Left ventricle myocardium superior (tissue), 1 donor: Measurements from ENCODE around the gene ERBB4. TPM values are rescaled to one million over a fixed set of nuclear protein-coding genes. Genes with fewer than 3 reads are reported as not detected.

Experiments used
- ATAC-seq: fragments of 200-7000 bp; cut with Tn5 transposase; one replicate; pipeline ENCODE4 v1.9.1; 2020; ENCODE audit warnings: mild to moderate bottlenecking, moderate library complexity
- DNase-seq: peaks from one replicate; pipeline ENCODE4 v3.0.0-alpha.2; 2020
- intact Hi-C: fragments of 100-400 bp; cut with micrococcal nuclease; formaldehyde crosslinking; loops from one replicate; pipeline ENCODE4 v1.11.0; 2022
- total RNA-seq: library from RNA; stranded (reverse); fragmentation: NEBNext Ultra II Directional; extraction: Animal tissue kit (Norgen Biotek cat#: 25700); gene quantifications from one replicate; pipeline ENCODE4 v1.2.1, GENCODE V29; 2021
- donor health status: DM: no; HTN: yes; CAD: no; lungs with severe emphysema.

Gene ERBB4
- total RNA-seq, 1 donor from 2014 or later, result 17.9 TPM

DNA sequence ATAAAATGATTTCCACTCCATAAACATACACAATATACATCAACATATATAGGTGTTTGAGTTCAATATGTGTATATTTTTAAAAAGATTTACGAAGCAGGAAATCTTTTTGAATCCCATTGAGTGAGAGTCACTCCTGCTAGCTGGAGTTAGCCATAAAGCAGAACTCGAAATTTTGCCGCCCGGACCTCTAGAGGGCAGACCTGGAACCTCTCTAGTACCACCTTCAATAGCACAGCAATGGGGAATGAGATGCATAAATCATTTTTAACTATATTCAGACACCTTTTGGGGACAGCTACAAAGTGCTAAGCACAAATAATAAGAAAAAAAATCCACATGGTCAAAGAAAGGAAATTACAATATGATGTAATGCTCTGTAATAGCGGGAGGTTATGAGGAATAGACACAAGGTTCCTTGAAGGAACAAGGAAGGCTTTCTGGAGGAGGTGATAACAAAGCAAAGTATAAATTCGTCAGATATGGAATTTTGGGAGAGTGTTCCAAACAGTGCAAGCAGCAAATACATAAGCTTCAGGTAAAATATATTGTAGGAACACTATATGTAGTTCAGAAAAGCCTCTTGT lies 533.4 kb downstream of the ERBB4 start:
- intact Hi-C loops, result loop anchor here (5.0 kb wide), 1 partner anchor 542 kb away; no protein-coding TSS in a partner anchor
- ATAC-seq (peak; percentile 62), DNase-seq (peak; percentile 38)

DNA sequence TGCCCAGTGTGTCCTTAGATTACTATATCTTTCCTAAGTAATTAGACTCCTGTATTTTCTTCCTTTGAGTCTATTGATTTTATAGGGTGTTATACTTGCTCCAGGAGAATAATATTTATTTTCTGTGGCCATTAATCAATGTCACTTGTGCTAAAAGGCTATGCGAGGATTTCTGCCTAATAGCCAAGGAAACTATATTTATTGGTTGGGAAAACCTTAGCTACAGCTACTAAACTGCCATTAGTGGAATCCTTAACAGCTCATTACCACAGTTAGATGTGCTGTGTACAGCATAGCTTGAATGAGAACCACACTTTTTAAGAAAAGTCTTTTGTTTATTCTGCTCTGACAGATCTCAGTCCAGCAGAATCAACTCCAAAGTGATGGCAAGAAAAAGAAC lies 537.3 kb downstream of the ERBB4 start:
- intact Hi-C loops, result no loop called here
- no peak for DNase-seq
- no peak for ATAC-seq

DNA sequence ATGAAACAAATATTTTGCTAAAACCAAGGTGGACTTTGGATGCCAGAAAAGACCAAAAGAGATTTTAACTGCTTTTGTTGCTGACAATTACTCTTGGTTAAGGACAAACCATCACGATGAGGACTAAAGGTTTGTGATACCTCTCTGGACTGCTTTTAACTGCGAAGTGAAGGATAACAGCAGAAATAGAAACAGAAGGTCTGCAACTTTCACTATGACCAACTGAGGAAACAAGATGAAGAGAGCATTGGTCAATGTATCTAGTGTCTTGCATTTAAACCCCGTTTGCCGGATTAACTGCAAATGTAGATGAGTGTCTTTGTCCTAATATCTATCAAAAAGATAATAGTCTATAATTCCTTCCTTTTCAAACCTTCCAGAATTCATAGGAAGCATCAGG lies 541.7 kb downstream of the ERBB4 start:
- DNase-seq (no peak), ATAC-seq (no peak)
- intact Hi-C loops, result no loop called here

DNA sequence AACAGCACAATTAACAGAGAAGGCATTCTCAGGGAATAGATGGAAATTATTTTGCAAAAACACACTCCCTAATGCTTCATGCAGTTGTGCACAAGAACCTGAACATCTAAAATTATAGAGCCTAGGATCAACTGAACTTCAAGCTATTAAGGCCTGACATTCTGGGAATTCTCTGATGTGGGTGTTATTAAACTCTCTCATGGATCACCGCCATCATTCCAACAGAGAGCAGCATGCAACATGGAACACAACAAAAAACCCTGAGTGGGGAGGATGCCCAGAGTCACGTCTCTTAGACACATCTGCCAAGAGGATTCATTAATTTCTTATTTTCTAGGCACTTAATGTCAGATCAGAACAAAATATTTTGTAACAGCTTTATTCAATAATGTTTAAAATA lies 543.8 kb downstream of the ERBB4 start:
- no peak for DNase-seq
- ATAC-seq, result no peak
- intact Hi-C loops, result no loop called here

DNA sequence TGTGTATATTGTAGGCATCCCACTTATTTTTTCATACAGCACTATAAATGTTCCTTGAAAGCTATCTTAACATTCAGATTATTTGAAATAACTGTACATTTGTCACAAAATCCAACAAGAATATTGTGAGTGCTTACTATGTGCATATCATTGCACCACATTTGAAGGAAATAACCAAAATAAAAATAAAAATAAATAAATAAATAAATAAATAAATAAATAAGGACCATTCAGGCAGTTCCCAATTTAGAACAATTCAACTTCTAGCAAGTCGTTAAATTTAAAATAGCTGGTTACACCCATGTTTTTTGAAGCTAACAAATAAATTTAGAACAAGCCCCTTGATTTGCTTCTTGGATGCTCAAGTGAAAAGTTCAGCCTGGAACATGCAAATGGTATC lies 548.3 kb downstream of the ERBB4 start:
- ATAC-seq (no peak), DNase-seq (no peak)
- intact Hi-C loops, result no loop called here

DNA sequence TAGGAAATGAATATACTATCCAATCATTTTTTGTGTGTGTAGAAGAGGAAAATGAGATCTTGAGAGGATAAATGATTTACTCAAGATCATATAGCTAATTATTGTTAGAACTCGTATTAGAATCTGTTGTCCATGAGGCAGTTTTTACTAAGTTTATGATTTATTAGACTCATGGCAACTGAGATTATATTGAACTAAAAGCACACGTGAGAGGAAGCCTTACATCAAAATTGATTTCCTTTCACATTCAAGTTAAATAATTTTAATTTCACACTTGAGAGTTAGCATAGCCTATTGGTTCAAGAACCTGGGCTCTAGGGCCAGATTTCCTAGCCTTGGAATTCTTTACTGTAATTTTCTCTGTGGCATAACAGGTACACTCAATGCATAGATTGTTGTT lies 552.3 kb downstream of the ERBB4 start:
- intact Hi-C loops, result no loop called here
- no peak for DNase-seq
- ATAC-seq, result no peak

DNA sequence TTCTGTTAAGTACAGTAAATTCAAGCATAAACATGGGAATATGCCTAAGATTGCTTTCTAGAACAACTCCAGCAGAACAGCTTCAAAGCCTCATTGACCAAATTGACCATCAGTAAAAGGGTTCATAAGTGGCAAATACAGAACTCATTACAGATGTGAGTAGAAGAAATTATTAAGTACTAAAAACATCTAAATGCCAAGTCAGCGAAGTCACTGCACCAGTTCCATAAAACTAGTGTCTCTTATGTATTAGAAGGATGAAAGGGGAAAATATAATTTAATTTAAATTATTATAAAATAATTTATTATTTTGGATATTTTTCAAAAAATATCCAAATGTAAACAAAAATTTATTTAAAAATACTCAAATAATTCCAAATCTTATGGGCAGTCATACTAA lies 553.2 kb downstream of the ERBB4 start:
- ATAC-seq (no peak), DNase-seq (no peak)
- intact Hi-C loops, result no loop called here

DNA sequence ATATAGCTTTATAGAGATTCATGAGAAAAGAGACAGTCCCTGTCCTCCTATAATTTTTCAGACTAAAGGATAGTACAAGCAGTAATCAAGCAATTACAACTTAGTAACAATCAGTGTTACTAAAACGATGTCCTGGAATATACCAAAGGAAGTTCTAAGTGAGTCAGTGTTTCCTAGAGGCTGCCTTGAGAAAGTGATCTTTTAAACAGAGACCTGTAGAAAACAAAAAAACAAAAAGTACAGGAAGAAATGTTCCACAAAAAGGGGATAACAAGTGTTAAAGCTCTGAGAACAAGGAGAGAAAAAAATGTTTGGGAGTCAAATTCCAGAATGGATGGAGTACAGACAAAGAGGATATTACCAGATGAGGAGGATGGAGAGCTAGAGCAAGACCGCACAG lies 556.4 kb downstream of the ERBB4 start:
- intact Hi-C loops, result no loop called here
- DNase-seq (no peak), ATAC-seq (no peak)

GRCh38 chr2:211981451-211981850 lies 557.2 kb downstream of the ERBB4 start:
- no peak for DNase-seq
- no peak for ATAC-seq
- intact Hi-C loops, result no loop called here

GRCh38 chr2:211976076-211976475 lies 562.5 kb downstream of the ERBB4 start:
- intact Hi-C loops, result no loop called here
- DNase-seq (no peak), ATAC-seq (no peak)

GRCh38 chr2:211967234-211967633 lies 571.4 kb downstream of the ERBB4 start:
- no peak for ATAC-seq
- intact Hi-C loops, result no loop called here
- no peak for DNase-seq

DNA sequence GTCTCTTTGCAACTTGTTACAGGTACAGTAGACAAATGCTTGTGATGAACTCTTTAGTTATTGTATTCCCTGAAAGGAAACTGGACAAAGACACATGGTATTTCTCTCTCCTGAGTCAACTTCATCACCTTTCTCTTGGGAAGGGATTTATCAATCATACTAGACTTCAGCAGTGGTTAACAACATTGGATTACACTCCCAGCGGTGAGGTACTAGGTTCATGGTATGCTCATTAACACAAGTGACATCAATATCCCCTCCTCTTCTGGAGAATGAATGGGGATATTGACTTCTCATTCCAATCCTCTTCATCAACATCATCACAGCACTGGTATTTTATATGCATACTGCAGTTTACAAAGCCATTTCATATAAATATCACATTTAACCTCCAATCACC lies 574.6 kb downstream of the ERBB4 start:
- no peak for DNase-seq
- intact Hi-C loops, result no loop called here
- no peak for ATAC-seq

DNA sequence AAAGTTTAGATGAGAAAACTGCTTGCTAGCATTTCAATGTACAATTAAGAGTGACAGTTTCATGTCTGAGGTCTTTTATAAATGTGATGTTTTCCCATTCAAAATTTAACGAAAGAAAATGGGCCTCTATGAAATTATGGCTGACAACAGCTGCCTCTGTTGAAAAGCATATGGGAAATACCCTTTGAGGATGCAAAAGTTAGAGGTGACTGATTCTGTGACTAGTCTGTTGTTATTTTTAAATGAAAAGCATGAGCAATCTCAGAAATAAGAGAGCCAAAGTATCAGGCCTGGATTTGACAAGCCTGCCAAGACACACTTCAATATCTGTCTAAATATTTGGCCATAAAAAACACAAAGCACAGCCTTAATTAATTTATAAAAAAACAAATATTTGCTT lies 580.8 kb downstream of the ERBB4 start:
- intact Hi-C loops, result no loop called here
- ATAC-seq (no peak), DNase-seq (no peak)

DNA sequence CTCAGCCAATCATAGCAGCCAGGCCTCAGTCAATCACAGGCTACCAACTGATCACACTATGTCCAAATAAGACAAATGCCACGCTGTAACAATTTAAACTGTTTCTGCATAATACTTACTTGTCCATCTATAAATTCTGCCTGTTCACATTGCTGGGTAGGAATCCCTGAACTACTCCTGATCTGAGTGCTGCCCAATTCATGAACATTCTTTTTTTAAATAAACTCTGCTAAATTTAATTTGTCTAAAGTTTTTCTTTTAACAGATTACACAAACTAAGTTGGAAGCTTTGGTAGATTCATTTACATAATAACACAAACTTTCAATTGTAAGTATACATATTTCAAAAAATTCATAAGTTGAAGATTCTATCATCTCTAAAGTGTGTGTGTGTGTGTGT lies 583.0 kb downstream of the ERBB4 start:
- DNase-seq, result no peak
- intact Hi-C loops, result no loop called here
- no peak for ATAC-seq

GRCh38 chr2:211948932-211949331 lies 589.7 kb downstream of the ERBB4 start:
- DNase-seq (no peak), ATAC-seq (no peak)
- intact Hi-C loops, result no loop called here

DNA sequence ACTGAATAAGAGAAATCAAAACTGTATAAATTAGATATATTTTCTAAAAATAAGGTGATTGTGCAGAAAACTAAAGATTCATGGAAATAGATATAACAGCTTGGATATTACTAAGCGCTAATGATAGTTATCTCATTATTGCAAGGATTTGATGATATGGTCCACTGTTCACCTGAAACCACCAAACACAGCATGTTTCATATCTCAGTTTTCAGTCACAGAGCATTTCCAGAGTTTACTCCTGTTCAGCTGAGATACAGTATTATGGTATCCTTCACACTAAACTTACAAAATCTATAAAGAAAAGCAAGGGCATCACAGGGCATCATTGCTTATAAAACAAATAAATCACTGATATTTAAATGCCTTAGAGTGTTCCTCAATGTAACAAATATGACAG lies 591.6 kb downstream of the ERBB4 start:
- intact Hi-C loops, result no loop called here
- ATAC-seq (no peak), DNase-seq (no peak)

DNA sequence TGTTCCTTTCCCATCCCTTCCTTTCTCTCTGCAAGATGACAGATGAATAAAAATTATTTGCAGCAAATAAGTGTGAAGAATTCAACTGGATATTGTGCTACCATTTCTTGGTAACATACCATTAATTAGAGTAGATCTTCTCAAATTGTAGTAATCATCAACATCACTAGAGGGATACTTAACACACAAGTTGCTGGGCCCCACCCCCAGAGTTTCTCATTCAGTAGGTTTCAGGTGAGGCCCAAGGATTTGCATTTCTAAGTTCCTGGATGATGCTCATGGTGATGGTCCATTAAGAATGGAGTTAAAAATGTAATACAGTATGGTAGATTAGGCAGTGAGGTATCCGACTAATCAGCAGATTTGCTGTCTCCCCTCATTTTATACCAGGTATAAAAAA lies 594.0 kb downstream of the ERBB4 start:
- intact Hi-C loops, result no loop called here
- ATAC-seq (no peak), DNase-seq (no peak)

GRCh38 chr2:211942153-211942552 lies 596.4 kb downstream of the ERBB4 start:
- ATAC-seq (no peak), DNase-seq (no peak)
- intact Hi-C loops, result no loop called here

GRCh38 chr2:211941216-211941747 lies 597.3 kb downstream of the ERBB4 start:
- DNase-seq (no peak), ATAC-seq (no peak)
- intact Hi-C loops, result no loop called here

DNA sequence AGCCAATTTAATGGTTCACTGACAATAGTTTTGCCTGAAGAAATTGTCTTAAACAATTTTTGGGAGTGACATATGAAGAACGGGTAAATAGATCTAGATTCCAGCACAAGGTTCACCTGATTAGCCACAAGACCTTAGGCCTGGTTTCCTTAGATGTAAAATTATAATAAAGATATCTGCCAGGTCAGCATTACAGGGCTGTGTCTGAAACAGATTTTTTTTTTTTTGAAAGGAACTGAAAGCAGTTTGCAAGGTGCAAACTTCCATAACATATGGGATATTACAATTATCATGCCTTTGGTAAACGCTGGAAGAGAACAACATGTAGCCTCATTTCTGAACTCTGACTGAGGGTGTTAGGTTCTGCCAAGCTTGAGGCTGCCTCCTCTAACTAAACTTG lies 599.4 kb downstream of the ERBB4 start:
- DNase-seq (no peak), ATAC-seq (no peak)
- intact Hi-C loops, result no loop called here

- ATAC-seq (no peak), DNase-seq (no peak)
- intact Hi-C loops, result no loop called here
These were observed 603.8 kb downstream of the ERBB4 start for GRCh38 chr2:211934811-211935210.

DNA sequence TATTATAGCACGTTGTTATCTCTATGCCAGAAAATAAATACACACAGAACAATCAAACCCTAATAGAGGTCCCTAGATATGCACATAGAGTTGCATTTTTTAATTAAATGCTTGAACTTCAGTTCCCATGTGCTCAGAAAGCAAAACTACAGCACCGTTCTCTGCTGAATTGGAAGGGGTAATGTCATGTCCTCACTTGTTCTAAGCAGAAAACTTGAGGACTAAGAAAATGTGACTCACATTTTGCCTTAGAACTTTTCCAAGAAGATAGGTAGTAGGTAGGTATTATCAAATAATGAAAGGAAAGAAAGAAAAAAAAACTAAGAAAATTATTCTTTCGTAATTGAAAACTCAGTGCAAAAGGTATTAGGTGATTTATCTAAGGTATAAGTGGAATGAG lies 607.3 kb downstream of the ERBB4 start:
- ATAC-seq, result no peak
- no peak for DNase-seq
- intact Hi-C loops, result no loop called here
